Measurements from ENCODE around the gene TECTA.

The TECTA gene

GRCh38 chr11:121188776-121189175, 87.7 kb downstream of the TECTA start:
- Histone ChIP-seq H2AFZ (ENCODE audit: low read depth, low read length) (no peak overlapping the region), H3K4me1 (ENCODE audit: insufficient read depth, low read length) (peaks cover 2% of the 10 kb centered on the region), H3K27me3 (ENCODE audit: insufficient read depth, low read length) (no peaks in the 10 kb centered on the region), H3K36me3 (ENCODE audit: insufficient read depth, low read length) (no peaks in the 10 kb centered on the region), H3K4me3 (ENCODE audit: low read length) (no peak overlapping the region), H3K9me3 (ENCODE audit: low read length) (peaks cover 3% of the 10 kb centered on the region)

GRCh38 chr11:121191818-121192217, 90.8 kb downstream of the TECTA start:
- no peaks in the 10 kb centered on the region for H3K36me3 ChIP-seq (ENCODE audit: insufficient read depth, low read length)
- H3K9me3 ChIP-seq (ENCODE audit: low read length): no peaks in the 10 kb centered on the region
- no peaks in the 10 kb centered on the region for H3K27me3 ChIP-seq (ENCODE audit: insufficient read depth, low read length)
- no peak overlapping the region for H3K4me3 ChIP-seq (ENCODE audit: low read length)
- H3K4me1 ChIP-seq (ENCODE audit: insufficient read depth, low read length): peaks cover 10% of the 10 kb centered on the region
- no peak overlapping the region for H2AFZ ChIP-seq (ENCODE audit: low read depth, low read length)

- H3K4me1 ChIP-seq (ENCODE audit: insufficient read depth, low read length): peaks cover 23% of the 10 kb centered on the region
- no peaks in the 10 kb centered on the region for H3K9me3 ChIP-seq (ENCODE audit: low read length)
- H2AFZ ChIP-seq (ENCODE audit: low read depth, low read length): no peak overlapping the region
- no peaks in the 10 kb centered on the region for H3K36me3 ChIP-seq (ENCODE audit: insufficient read depth, low read length)
- H3K4me3 ChIP-seq (ENCODE audit: low read length): no peak overlapping the region
- no peaks in the 10 kb centered on the region for H3K27me3 ChIP-seq (ENCODE audit: insufficient read depth, low read length)
Observed at GRCh38 chr11:121194731-121195596, 93.9 kb downstream of the TECTA start.

GRCh38 chr11:121198491-121198890, 97.4 kb downstream of the TECTA start:
- Histone ChIP-seq H2AFZ (ENCODE audit: low read depth, low read length) (no peak overlapping the region), H3K27me3 (ENCODE audit: insufficient read depth, low read length) (no peaks in the 10 kb centered on the region), H3K4me1 (ENCODE audit: insufficient read depth, low read length) (peaks cover 21% of the 10 kb centered on the region), H3K4me3 (ENCODE audit: low read length) (no peak overlapping the region), H3K36me3 (ENCODE audit: insufficient read depth, low read length) (no peaks in the 10 kb centered on the region), H3K9me3 (ENCODE audit: low read length) (no peaks in the 10 kb centered on the region)

GRCh38 chr11:121199516-121199915, 98.5 kb downstream of the TECTA start:
- H3K27me3 ChIP-seq (ENCODE audit: insufficient read depth, low read length): no peaks in the 10 kb centered on the region
- no peaks in the 10 kb centered on the region for H3K9me3 ChIP-seq (ENCODE audit: low read length)
- no peak overlapping the region for H3K4me3 ChIP-seq (ENCODE audit: low read length)
- no peaks in the 10 kb centered on the region for H3K36me3 ChIP-seq (ENCODE audit: insufficient read depth, low read length)
- peak overlapping the region; percentile 63 for H2AFZ ChIP-seq (ENCODE audit: low read depth, low read length)
- peaks cover 21% of the 10 kb centered on the region for H3K4me1 ChIP-seq (ENCODE audit: insufficient read depth, low read length)

- Histone ChIP-seq H2AFZ (ENCODE audit: low read depth, low read length) (no peak overlapping the region), H3K4me1 (ENCODE audit: insufficient read depth, low read length) (peaks cover 4% of the 10 kb centered on the region), H3K27me3 (ENCODE audit: insufficient read depth, low read length) (no peaks in the 10 kb centered on the region), H3K4me3 (ENCODE audit: low read length) (no peak overlapping the region), H3K36me3 (ENCODE audit: insufficient read depth, low read length) (no peaks in the 10 kb centered on the region), H3K9me3 (ENCODE audit: low read length) (no peaks in the 10 kb centered on the region)
Observed at GRCh38 chr11:121206810-121207209, 105.8 kb downstream of the TECTA start.

GRCh38 chr11:121207485-121208115, 106.6 kb downstream of the TECTA start:
- H2AFZ ChIP-seq (ENCODE audit: low read depth, low read length): no peak overlapping the region
- peaks cover 4% of the 10 kb centered on the region for H3K4me1 ChIP-seq (ENCODE audit: insufficient read depth, low read length)
- no peaks in the 10 kb centered on the region for H3K27me3 ChIP-seq (ENCODE audit: insufficient read depth, low read length)
- no peaks in the 10 kb centered on the region for H3K9me3 ChIP-seq (ENCODE audit: low read length)
- H3K4me3 ChIP-seq (ENCODE audit: low read length): no peak overlapping the region
- no peaks in the 10 kb centered on the region for H3K36me3 ChIP-seq (ENCODE audit: insufficient read depth, low read length)

- Histone ChIP-seq H3K9me3 (ENCODE audit: low read length) (no peaks in the 10 kb centered on the region), H3K27me3 (ENCODE audit: insufficient read depth, low read length) (no peaks in the 10 kb centered on the region), H3K4me1 (ENCODE audit: insufficient read depth, low read length) (peaks cover 4% of the 10 kb centered on the region), H2AFZ (ENCODE audit: low read depth, low read length) (no peak overlapping the region), H3K36me3 (ENCODE audit: insufficient read depth, low read length) (no peaks in the 10 kb centered on the region), H3K4me3 (ENCODE audit: low read length) (no peak overlapping the region)
Observed at GRCh38 chr11:121210445-121211080, 109.5 kb downstream of the TECTA start.

- peaks cover 4% of the 10 kb centered on the region for H3K4me1 ChIP-seq (ENCODE audit: insufficient read depth, low read length)
Observed at GRCh38 chr11:121211626-121212025, 110.6 kb downstream of the TECTA start.

GRCh38 chr11:121212536-121213361, 111.7 kb downstream of the TECTA start:
- Histone ChIP-seq H3K9me3 (ENCODE audit: low read length) (no peaks in the 10 kb centered on the region), H3K27me3 (ENCODE audit: insufficient read depth, low read length) (no peaks in the 10 kb centered on the region), H2AFZ (ENCODE audit: low read depth, low read length) (no peak overlapping the region), H3K36me3 (ENCODE audit: insufficient read depth, low read length) (no peaks in the 10 kb centered on the region), H3K4me1 (ENCODE audit: insufficient read depth, low read length) (peaks cover 4% of the 10 kb centered on the region), H3K4me3 (ENCODE audit: low read length) (no peak overlapping the region)

More at GRCh38 chr11:121211626-121212025, 110.6 kb downstream of the TECTA start:
- H3K27me3 ChIP-seq (ENCODE audit: insufficient read depth, low read length): no peaks in the 10 kb centered on the region
- H2AFZ ChIP-seq (ENCODE audit: low read depth, low read length): no peak overlapping the region
- H3K9me3 ChIP-seq (ENCODE audit: low read length): no peaks in the 10 kb centered on the region
- no peaks in the 10 kb centered on the region for H3K36me3 ChIP-seq (ENCODE audit: insufficient read depth, low read length)
- no peak overlapping the region for H3K4me3 ChIP-seq (ENCODE audit: low read length)

GRCh38 chr11:121213362-121213893, 112.4 kb downstream of the TECTA start:
- Histone ChIP-seq H2AFZ (ENCODE audit: low read depth, low read length) (no peak overlapping the region), H3K4me3 (ENCODE audit: low read length) (no peak overlapping the region), H3K4me1 (ENCODE audit: insufficient read depth, low read length) (peaks cover 4% of the 10 kb centered on the region), H3K9me3 (ENCODE audit: low read length) (no peaks in the 10 kb centered on the region), H3K36me3 (ENCODE audit: insufficient read depth, low read length) (no peaks in the 10 kb centered on the region), H3K27me3 (ENCODE audit: insufficient read depth, low read length) (no peaks in the 10 kb centered on the region)

GRCh38 chr11:121214861-121215260, 113.8 kb downstream of the TECTA start:
- no peak overlapping the region for H3K4me3 ChIP-seq (ENCODE audit: low read length)
- no peak overlapping the region for H2AFZ ChIP-seq (ENCODE audit: low read depth, low read length)
- no peaks in the 10 kb centered on the region for H3K9me3 ChIP-seq (ENCODE audit: low read length)
- H3K4me1 ChIP-seq (ENCODE audit: insufficient read depth, low read length): peaks cover 4% of the 10 kb centered on the region
- H3K36me3 ChIP-seq (ENCODE audit: insufficient read depth, low read length): no peaks in the 10 kb centered on the region
- H3K27me3 ChIP-seq (ENCODE audit: insufficient read depth, low read length): no peaks in the 10 kb centered on the region

Measured in neuron (in vitro differentiated cells).